Measurements from ENCODE around the gene GTF2H2C. TPM values are rescaled to one million over a fixed set of nuclear protein-coding genes. Genes with fewer than 3 reads are reported as not detected.
"Not testable (repeated sequence)": the region's sequence is repeated elsewhere in the genome, so short reads cannot be mapped to it uniquely, and the experiment has no call there.

GTF2H2C gene
- total RNA-seq (2014; rRNA removed; shearing (Covaris generic)) = 61.6 and 67.7 TPM in 2 replicates
- 50.9 and 52.2 TPM in 2 replicates for polyA plus RNA-seq (2016; fragmentation: Nextera tagmentation; extraction: Ambion mirVana)
- long read RNA-seq, partial matches to known transcripts = 3 of 25 reads
- long read RNA-seq, other reads (novel, unspliced or antisense) = 15 of 25 reads

- H4K20me1 ChIP-seq (replicated peaks; ENCODE audit: insufficient read depth); H3K4me1 Mint-ChIP-seq; H3K27me3 ChIP-seq (ENCODE audit: insufficient read depth); H3K27me3 Mint-ChIP-seq (ENCODE audit: insufficient read depth, low read depth, poor library complexity); H3K9me2 ChIP-seq (ENCODE audit: insufficient read depth); H3K9me3 Mint-ChIP-seq; H3F3A ChIP-seq (replicated peaks; ENCODE audit: low read depth); H3K4me1 ChIP-seq (ENCODE audit: insufficient read depth); H3K36me3 Mint-ChIP-seq (ENCODE audit: low read depth); H3K36me3 ChIP-seq (ENCODE audit: insufficient read depth); H3K79me2 ChIP-seq (replicated peaks; ENCODE audit: insufficient read depth): not testable (repeated sequence)
- Mint-ChIP-seq H3K4me3 (peak within 1 kb of the TSS; percentile 93), H3K27ac (peak within 1 kb of the TSS; percentile 95)
- DNase-seq (ENCODE audit: low spot score) = peak; percentile 71
- peak within 1 kb of the TSS; percentile 52 for H3K4me3 ChIP-seq
- H3K27ac ChIP-seq (ENCODE audit: low read depth) = peak within 1 kb of the TSS; percentile 96
- H2AFZ ChIP-seq = peak within 1 kb of the TSS; percentile 78; the same call in 1 of the 2 replicates
- peak; percentile 99 for ATAC-seq
- H3K4me2 ChIP-seq = peak within 1 kb of the TSS; percentile 76
- TF ChIP-seq, protein P1, sequence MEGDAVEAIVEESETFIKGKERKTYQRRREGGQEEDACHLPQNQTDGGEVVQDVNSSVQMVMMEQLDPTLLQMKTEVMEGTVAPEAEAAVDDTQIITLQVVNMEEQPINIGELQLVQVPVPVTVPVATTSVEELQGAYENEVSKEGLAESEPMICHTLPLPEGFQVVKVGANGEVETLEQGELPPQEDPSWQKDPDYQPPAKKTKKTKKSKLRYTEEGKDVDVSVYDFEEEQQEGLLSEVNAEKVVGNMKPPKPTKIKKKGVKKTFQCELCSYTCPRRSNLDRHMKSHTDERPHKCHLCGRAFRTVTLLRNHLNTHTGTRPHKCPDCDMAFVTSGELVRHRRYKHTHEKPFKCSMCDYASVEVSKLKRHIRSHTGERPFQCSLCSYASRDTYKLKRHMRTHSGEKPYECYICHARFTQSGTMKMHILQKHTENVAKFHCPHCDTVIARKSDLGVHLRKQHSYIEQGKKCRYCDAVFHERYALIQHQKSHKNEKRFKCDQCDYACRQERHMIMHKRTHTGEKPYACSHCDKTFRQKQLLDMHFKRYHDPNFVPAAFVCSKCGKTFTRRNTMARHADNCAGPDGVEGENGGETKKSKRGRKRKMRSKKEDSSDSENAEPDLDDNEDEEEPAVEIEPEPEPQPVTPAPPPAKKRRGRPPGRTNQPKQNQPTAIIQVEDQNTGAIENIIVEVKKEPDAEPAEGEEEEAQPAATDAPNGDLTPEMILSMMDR (conservative IDR thresholded peaks at IDR 0.05; ENCODE audit: low read depth in 2 of 2) = peak in 1 of 2 experiments; percentile 41; a peak in 2 of 4 replicates
- peak; percentile 65 for TF ChIP-seq POLR2AphosphoS5 (IDR thresholded peaks at IDR 0.05; ENCODE audit: low read depth)
Measured at GRCh38 chr5:69559908-69560330, at the start of gene GTF2H2C. TSS of gene GTF2H2C (plus strand) at chr5:69560191. CDS start at chr5:69565133, 4,942 bp downstream.

- peaks cover 69% of the 10 kb centered on the region for H3K36me3 Mint-ChIP-seq (ENCODE audit: low read depth)
- Histone ChIP-seq H3F3A (replicated peaks; ENCODE audit: low read depth) (no peaks in the 10 kb centered on the region), H3K27me3 (ENCODE audit: insufficient read depth) (no peaks in the 10 kb centered on the region)
Measured at GRCh38 chr5:69510694-69511093, 49.3 kb upstream of the GTF2H2C start.

GRCh38 chr5:69512740-69513260 is 47.2 kb upstream of the GTF2H2C start:
- Mint-ChIP-seq H3K36me3 (ENCODE audit: low read depth) (peaks cover 77% of the 10 kb centered on the region), H3K9me3 (peaks cover 17% of the 10 kb centered on the region)
- H3K36me3 ChIP-seq (ENCODE audit: insufficient read depth) = peaks cover 19% of the 10 kb centered on the region; the same call in 1 of the 2 replicates

More at GRCh38 chr5:69510694-69511093, 49.3 kb upstream of the GTF2H2C start:
- peaks cover 21% of the 10 kb centered on the region; the same call in 1 of the 2 replicates for H3K36me3 ChIP-seq (ENCODE audit: insufficient read depth)
- Mint-ChIP-seq H3K4me3 (no peak overlapping the region), H3K4me1 (no peaks in the 10 kb centered on the region), H3K9me3 (peaks cover 12% of the 10 kb centered on the region), H3K27me3 (ENCODE audit: insufficient read depth, low read depth, poor library complexity) (peaks cover 3% of the 10 kb centered on the region), H3K27ac (no peak overlapping the region)
- TF ChIP-seq, protein P1 (conservative IDR thresholded peaks at IDR 0.05; ENCODE audit: low read depth in 2 of 2) = no peak
- DNase-seq (ENCODE audit: low spot score) (no peak), ATAC-seq (no peak)
- H3K4me3 ChIP-seq = no peak overlapping the region
- peaks cover 11% of the 10 kb centered on the region for H3K79me2 ChIP-seq (replicated peaks; ENCODE audit: insufficient read depth)
- H3K9me2 ChIP-seq (ENCODE audit: insufficient read depth) = no peaks in the 10 kb centered on the region
- no peak overlapping the region for H2AFZ ChIP-seq
- 0 out of 2 replicates have a peak, but pooled peaks cover 3% of the 10 kb centered on the region for H4K20me1 ChIP-seq (replicated peaks; ENCODE audit: insufficient read depth)
- no peaks in the 10 kb centered on the region for H3K4me1 ChIP-seq (ENCODE audit: insufficient read depth)
- no peak overlapping the region for H3K4me2 ChIP-seq
- H3K27ac ChIP-seq (ENCODE audit: low read depth) = no peak overlapping the region

DNA sequence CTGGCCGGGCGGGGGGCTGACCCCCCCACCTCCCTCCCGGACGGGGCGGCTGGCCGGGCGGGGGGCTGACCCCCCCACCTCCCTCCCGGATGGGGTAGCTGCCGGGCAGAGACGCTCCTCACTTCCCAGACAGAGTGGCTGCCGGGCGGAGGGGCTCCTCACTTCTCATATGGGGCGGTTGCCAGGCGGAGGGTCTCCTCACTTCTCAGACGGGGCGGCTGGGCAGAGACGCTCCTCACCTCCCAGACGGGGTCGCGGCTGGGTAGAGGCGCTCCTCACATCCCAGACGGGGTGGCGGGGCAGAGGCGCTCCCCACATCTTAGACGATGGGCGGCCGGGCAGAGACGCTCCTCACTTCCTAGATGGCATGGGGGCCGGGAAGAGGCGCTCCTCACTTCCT is 44.4 kb upstream of the GTF2H2C start:
- Histone ChIP-seq H4K20me1 (replicated peaks; ENCODE audit: insufficient read depth) (peaks cover 11% of the 10 kb centered on the region), H3K79me2 (replicated peaks; ENCODE audit: insufficient read depth) (peaks cover 12% of the 10 kb centered on the region)
- H3K36me3 Mint-ChIP-seq (ENCODE audit: low read depth) = peaks cover 58% of the 10 kb centered on the region
- H3K9me3 Mint-ChIP-seq = peaks cover 17% of the 10 kb centered on the region
- not testable (repeated sequence) for H3K9me2 ChIP-seq (ENCODE audit: insufficient read depth); H3F3A ChIP-seq (replicated peaks; ENCODE audit: low read depth); H3K4me1 Mint-ChIP-seq; ATAC-seq; H3K27ac Mint-ChIP-seq; DNase-seq (ENCODE audit: low spot score); H3K4me3 ChIP-seq; H3K36me3 ChIP-seq (ENCODE audit: insufficient read depth); H2AFZ ChIP-seq; H3K27me3 ChIP-seq (ENCODE audit: insufficient read depth); H3K4me2 ChIP-seq; H3K27ac ChIP-seq (ENCODE audit: low read depth); H3K27me3 Mint-ChIP-seq (ENCODE audit: insufficient read depth, low read depth, poor library complexity); H3K4me1 ChIP-seq (ENCODE audit: insufficient read depth); H3K4me3 Mint-ChIP-seq

More at GRCh38 chr5:69512740-69513260, 47.2 kb upstream of the GTF2H2C start:
- H3K27ac ChIP-seq (ENCODE audit: low read depth) = no peak overlapping the region
- Mint-ChIP-seq H3K27ac (no peak overlapping the region), H3K4me3 (no peak overlapping the region), H3K27me3 (ENCODE audit: insufficient read depth, low read depth, poor library complexity) (peaks cover 2% of the 10 kb centered on the region), H3K4me1 (no peaks in the 10 kb centered on the region)
- H3K4me2 ChIP-seq = no peak overlapping the region
- DNase-seq (ENCODE audit: low spot score) (no peak), ATAC-seq (no peak)
- H3K27me3 ChIP-seq (ENCODE audit: insufficient read depth) = no peaks in the 10 kb centered on the region
- TF ChIP-seq EZH2 (IDR thresholded peaks at IDR 0.05; ENCODE audit: low read depth, unreplicated experiment) (no peak), JUNB (IDR thresholded peaks at IDR 0.05; ENCODE audit: unreplicated experiment) (no peak), EZH2phosphoT487 (IDR thresholded peaks at IDR 0.05; ENCODE audit: unreplicated experiment) (peak; percentile 41)
- no peaks in the 10 kb centered on the region for H3K9me2 ChIP-seq (ENCODE audit: insufficient read depth)
- no peak overlapping the region for H2AFZ ChIP-seq
- H3K4me3 ChIP-seq = no peak overlapping the region
- no peaks in the 10 kb centered on the region for H3F3A ChIP-seq (replicated peaks; ENCODE audit: low read depth)
- H3K4me1 ChIP-seq (ENCODE audit: insufficient read depth) = no peaks in the 10 kb centered on the region
- H4K20me1 ChIP-seq (replicated peaks; ENCODE audit: insufficient read depth) = no peaks in the 10 kb centered on the region
- peaks cover 8% of the 10 kb centered on the region for H3K79me2 ChIP-seq (replicated peaks; ENCODE audit: insufficient read depth)

Measured in GM23338 (cell line).